Measurements from ENCODE around the gene TSC22D4.

TSC22D4 gene

DNA sequence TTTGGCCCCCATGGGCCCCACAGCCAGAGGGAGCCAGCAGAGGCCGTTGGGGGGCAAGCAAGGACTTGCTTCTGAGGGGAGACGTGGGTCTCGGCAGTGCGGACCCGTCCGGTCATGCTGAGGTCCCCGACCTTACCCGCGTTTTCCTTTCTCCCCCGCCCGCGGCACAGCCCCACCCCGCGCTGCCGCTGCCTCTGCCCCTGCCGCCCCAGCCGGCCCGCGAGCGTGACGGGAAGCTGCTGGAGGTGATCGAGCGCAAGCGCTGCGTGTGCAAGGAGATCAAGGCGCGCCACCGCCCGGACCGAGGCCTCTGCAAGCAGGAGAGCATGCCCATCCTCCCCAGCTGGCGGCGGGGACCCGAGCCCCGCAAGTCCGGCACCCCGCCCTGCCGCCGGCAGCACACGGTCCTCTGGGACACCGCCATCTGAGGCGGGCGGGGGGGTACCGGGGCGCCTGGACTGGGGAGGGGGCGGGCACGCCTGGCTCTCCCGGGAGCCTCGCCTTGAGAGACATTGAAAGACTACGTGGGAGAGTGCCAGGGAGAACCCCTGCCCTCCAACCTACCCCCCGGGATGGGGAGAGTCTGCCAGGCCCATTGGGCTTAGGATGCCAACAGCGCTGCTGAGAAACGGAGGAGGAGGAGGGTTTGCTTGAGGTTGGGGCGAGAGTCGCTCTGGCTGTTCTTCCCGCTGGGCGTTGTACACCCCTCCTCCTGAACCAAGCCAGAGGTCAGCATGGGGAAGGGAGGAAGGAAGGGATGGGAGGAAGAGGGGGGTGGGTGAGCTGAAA, 14.7 kb upstream of the TSC22D4 start:
- TF ChIP-seq EZH2phosphoT487 (IDR thresholded peaks at IDR 0.05; ENCODE audit: low read depth) = no peak
- TF ChIP-seq, protein P1, sequence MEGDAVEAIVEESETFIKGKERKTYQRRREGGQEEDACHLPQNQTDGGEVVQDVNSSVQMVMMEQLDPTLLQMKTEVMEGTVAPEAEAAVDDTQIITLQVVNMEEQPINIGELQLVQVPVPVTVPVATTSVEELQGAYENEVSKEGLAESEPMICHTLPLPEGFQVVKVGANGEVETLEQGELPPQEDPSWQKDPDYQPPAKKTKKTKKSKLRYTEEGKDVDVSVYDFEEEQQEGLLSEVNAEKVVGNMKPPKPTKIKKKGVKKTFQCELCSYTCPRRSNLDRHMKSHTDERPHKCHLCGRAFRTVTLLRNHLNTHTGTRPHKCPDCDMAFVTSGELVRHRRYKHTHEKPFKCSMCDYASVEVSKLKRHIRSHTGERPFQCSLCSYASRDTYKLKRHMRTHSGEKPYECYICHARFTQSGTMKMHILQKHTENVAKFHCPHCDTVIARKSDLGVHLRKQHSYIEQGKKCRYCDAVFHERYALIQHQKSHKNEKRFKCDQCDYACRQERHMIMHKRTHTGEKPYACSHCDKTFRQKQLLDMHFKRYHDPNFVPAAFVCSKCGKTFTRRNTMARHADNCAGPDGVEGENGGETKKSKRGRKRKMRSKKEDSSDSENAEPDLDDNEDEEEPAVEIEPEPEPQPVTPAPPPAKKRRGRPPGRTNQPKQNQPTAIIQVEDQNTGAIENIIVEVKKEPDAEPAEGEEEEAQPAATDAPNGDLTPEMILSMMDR (IDR thresholded peaks at IDR 0.05; ENCODE audit: low read depth, low read length) = peak; percentile 55
- H4K20me1 ChIP-seq (ENCODE audit: insufficient read depth, low read length) = no peaks in the 10 kb centered on the region
- H3K4me2 ChIP-seq (ENCODE audit: low read length) = peak overlapping the region; percentile 83
- H3K4me3 ChIP-seq (ENCODE audit: low read length) = peak overlapping the region; percentile 79
- H2AFZ ChIP-seq (ENCODE audit: low read depth, low read length) = peak overlapping the region; percentile 67
- H3K27ac ChIP-seq (ENCODE audit: low read length) = no peak overlapping the region
- H3K9ac ChIP-seq (ENCODE audit: low read length) = peak overlapping the region; percentile 58
- H3K27me3 ChIP-seq (ENCODE audit: low read depth, low read length) = peaks cover 10% of the 10 kb centered on the region; the same call in 1 of the 2 replicates
- H3K79me2 ChIP-seq (ENCODE audit: low read length) = no peaks in the 10 kb centered on the region
- H3K36me3 ChIP-seq (replicated peaks; ENCODE audit: low read depth, low read length) = no peaks in the 10 kb centered on the region
- H3K9me3 ChIP-seq (ENCODE audit: insufficient read depth, low read length) = no peaks in the 10 kb centered on the region
- H3K4me1 ChIP-seq (ENCODE audit: low read length) = peaks cover 26% of the 10 kb centered on the region

DNA sequence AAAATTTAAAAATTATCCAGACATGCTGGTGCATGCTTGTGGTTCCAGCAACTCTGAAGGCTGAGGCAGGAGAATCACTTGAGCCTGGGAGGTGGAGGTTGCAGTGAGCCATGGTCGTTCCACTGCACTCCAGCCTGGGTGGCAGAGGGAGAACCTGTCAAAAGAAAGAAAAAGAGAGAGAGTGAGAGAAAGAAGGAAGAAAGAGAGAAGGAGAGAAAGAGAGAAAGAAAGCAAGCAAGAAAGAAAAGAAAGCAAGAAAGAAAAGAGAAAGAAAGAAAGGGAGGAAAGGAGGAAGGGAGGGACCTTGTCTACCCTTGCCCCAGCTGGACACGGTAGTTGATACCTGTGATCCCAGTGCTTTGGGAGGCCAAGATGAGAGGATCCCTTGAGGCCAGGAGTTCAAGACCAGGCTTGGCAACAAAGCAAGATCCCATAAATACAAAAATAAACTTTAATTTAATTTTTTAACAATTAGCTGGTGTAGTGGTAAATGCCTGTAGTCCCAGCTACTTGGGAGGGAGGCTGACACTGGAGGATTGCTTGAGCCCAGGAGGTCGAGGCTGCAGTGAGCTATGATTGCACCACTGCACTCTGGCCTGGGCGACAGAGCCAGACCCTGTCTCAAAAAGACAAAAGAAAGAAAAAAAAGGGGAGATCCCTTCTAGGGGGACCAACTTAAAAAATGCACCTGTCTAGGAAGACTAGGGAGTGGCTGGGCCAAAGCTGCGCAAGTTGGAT, 13.9 kb upstream of the TSC22D4 start:
- Histone ChIP-seq H4K20me1 (ENCODE audit: insufficient read depth, low read length) (no peaks in the 10 kb centered on the region), H3K79me2 (ENCODE audit: low read length) (no peaks in the 10 kb centered on the region), H3K36me3 (replicated peaks; ENCODE audit: low read depth, low read length) (no peaks in the 10 kb centered on the region), H3K4me3 (ENCODE audit: low read length) (peak overlapping the region; percentile 79), H3K27me3 (ENCODE audit: low read depth, low read length) (peaks cover 10% of the 10 kb centered on the region; the same call in 1 of the 2 replicates), H3K9me3 (ENCODE audit: insufficient read depth, low read length) (no peaks in the 10 kb centered on the region), H2AFZ (ENCODE audit: low read depth, low read length) (peak overlapping the region; percentile 67; the same call in 1 of the 2 replicates), H3K4me1 (ENCODE audit: low read length) (peaks cover 26% of the 10 kb centered on the region), H3K9ac (ENCODE audit: low read length) (peak overlapping the region; percentile 58), H3K27ac (ENCODE audit: low read length) (no peak overlapping the region), H3K4me2 (ENCODE audit: low read length) (peak overlapping the region; percentile 83)
- TF ChIP-seq, protein P1 (IDR thresholded peaks at IDR 0.05; ENCODE audit: low read depth, low read length) = no peak
- TF ChIP-seq EZH2phosphoT487 (IDR thresholded peaks at IDR 0.05; ENCODE audit: low read depth) = no peak

DNA sequence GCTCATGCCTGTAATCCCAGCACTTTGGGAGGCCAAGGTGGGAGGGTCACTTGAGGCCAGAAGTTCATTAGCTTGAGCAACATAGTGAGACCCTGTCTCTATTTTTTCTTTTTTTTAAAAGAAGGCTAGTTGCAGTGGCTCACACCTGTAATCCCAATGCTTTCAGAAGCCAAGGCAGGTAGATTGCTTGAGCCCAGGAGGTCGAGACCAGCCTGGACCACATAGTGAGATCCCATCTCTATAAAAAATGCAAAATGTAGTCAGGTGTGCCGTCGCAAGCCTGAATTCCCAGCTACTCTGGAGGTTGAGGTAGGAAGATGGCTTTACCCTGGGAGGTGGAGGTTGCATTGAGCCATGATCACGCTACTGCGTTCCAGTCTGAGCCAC, 12.2 kb upstream of the TSC22D4 start:
- H3K9me3 ChIP-seq (ENCODE audit: insufficient read depth, low read length) = no peaks in the 10 kb centered on the region
- no peak overlapping the region for H3K27ac ChIP-seq (ENCODE audit: low read length)
- H3K36me3 ChIP-seq (replicated peaks; ENCODE audit: low read depth, low read length) = no peaks in the 10 kb centered on the region
- H2AFZ ChIP-seq (ENCODE audit: low read depth, low read length) = no peak overlapping the region
- peaks cover 10% of the 10 kb centered on the region; the same call in 1 of the 2 replicates for H3K27me3 ChIP-seq (ENCODE audit: low read depth, low read length)
- TF ChIP-seq EZH2phosphoT487 (IDR thresholded peaks at IDR 0.05; ENCODE audit: low read depth) = no peak
- TF ChIP-seq, protein P1 (IDR thresholded peaks at IDR 0.05; ENCODE audit: low read depth, low read length) = no peak
- peaks cover 26% of the 10 kb centered on the region for H3K4me1 ChIP-seq (ENCODE audit: low read length)
- no peaks in the 10 kb centered on the region for H3K79me2 ChIP-seq (ENCODE audit: low read length)
- H3K4me3 ChIP-seq (ENCODE audit: low read length) = no peak overlapping the region
- H4K20me1 ChIP-seq (ENCODE audit: insufficient read depth, low read length) = no peaks in the 10 kb centered on the region
- no peak overlapping the region for H3K4me2 ChIP-seq (ENCODE audit: low read length)
- no peak overlapping the region for H3K9ac ChIP-seq (ENCODE audit: low read length)
